NT2/D1 (cell line): Measurements from ENCODE around the gene SMAD2.

Source experiments
- SUZ12 ChIP-seq: IDR thresholded peaks from 2 replicates; pipeline ENCODE4 v1.6.1; 2011; ENCODE audit not compliant: insufficient read length, insufficient read depth; ENCODE audit errors: extremely low read depth
- YY1 ChIP-seq: IDR thresholded peaks from 2 replicates; pipeline ENCODE4 v1.6.1; 2011; ENCODE audit not compliant: insufficient read length, insufficient read depth
- ZNF274 ChIP-seq: IDR thresholded peaks from 2 replicates; pipeline ENCODE4 v1.6.1; 2011; ENCODE audit warnings: mild to moderate bottlenecking, low read depth, low read length

DNA sequence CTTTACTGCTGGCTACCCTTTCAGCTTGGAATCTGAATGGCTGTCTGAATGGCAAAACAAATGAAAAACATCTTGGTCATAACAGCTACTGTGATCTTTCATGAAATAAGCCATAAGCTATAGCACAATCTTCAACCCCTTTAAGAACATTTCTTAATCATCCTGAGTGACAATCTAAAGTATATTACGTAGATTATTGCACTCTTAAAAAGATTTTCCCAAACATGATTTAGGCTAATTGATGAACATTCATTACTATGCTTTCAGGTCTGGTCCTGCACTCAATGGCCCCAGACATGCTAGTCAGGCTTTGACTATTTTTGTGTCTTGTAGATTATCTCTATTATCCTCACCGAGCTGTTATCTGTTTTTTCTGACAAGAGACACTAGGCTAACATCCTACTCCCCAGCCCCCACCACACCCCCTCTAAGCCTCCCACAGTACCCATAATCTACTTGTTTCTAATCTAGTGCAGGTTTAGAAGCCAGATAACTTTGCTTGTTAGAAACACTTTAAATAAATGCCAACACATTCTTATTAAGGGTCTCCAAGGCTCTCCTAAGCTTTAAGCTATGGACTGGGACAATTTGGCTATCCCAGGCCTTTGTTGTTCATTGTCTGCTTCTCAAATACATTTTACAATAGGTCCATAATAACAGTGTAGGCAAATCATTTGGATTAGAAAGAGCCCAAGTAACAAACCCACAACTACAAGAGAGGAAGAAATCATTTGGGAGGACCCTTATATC, 4.2 kb downstream of the SMAD2 start:
- TF ChIP-seq ZNF274 (no peak), SUZ12 (no peak), YY1 (no peak)
